Suppressor macrophage treated with lipopolysaccharide for 1 hour (primary cell): ENCODE measurements around the gene MLLT1.

ENCODE experiments used
- DNase-seq, 3 donors: peaks; one replicate each; pipeline ENCODE4 v3.0.0-alpha.2; 2020 to 2022

Gene MLLT1

DNA sequence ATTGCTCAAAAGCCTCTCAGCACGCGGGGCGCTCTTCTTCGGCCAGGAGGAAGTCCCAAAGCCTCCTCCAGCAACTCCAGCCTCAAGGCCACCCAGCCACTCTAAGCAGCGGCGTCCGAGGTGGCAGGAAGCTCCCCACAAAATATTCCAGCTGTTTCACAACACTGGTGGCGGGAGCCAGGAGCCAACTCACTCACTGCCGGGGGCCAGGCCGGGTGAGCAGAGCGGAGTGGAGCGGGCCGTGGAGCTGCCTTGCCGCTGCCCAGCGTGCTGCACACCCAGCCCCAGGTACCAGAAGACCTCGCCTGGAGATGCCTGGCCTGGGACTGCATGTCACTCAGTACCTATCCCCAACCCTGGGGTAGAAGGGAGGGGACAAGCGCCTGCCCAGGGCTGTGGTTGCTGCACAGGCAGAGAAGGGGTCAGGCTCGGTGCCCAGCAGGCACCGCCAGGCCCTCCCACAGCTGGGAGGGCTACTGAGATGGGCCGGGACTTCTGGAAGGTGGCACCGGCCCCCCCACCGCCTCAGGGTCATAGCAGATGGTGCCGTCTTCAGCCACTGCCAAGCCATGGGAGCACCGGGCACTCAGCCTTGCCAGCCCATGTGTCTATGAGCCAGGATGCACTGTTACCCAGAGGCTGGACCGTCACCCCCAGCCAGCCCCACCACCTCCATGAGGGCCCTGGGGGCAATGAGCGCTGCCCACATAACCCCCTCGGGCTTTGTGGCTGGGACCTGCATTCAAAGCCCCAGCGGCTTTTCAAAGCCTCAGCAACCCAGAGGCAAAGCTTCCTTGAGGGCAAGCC lies 59.2 kb downstream of the MLLT1 start:
- no peak for DNase-seq

DNA sequence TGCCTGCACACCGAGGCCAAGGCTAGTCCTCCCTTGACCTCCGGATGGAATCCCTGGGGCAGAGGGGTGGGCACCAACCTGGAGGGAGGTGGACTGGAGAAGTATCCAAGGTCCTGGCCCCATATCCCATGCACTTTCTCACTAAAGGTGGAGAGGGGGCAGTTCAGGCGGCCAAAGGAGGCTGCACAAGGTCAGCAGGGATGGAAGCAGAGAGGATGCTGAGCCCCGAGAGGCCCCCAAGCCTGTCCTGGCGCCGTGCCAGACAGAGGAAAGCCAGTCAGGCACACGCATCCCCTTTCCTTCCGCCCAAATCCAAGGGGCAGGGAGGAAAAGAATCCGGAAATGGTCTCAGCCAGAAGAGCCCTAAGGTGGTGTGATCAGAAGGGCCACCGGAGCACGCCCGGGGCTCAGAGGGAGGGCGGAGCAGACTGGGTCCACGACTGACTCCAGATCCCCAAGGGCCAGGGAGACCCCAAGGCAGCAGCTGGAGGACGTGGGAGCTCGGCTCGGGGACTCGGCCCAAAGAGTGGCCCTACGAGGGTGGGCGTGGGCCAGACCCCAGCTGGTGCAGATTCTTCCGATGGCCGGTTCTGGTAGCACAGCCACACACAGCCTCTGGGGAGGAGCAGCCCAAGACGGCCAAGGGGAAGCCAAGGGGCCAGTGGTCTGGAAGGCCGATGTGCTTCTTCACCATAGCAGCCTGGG lies 60.0 kb downstream of the MLLT1 start:
- no peak for DNase-seq

DNA sequence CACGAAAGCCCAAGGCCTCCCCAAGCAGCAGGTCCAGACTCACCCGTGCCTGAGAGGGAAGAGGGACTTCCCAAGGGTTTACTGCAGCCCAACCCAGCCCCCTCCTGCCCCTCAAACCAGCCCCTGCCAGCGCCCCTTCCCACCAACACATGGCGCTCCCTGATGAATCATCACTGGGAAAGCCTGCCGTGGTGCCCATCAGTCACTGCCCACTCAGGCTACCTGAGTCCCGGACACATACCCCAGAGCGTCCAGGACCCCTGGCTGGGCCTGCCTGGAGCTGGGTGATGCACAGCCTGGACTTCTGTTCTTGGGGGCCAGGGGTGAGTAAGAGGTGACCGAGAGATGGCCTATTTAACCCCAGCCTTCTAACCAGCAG lies 60.6 kb downstream of the MLLT1 start:
- no peak for DNase-seq

DNA sequence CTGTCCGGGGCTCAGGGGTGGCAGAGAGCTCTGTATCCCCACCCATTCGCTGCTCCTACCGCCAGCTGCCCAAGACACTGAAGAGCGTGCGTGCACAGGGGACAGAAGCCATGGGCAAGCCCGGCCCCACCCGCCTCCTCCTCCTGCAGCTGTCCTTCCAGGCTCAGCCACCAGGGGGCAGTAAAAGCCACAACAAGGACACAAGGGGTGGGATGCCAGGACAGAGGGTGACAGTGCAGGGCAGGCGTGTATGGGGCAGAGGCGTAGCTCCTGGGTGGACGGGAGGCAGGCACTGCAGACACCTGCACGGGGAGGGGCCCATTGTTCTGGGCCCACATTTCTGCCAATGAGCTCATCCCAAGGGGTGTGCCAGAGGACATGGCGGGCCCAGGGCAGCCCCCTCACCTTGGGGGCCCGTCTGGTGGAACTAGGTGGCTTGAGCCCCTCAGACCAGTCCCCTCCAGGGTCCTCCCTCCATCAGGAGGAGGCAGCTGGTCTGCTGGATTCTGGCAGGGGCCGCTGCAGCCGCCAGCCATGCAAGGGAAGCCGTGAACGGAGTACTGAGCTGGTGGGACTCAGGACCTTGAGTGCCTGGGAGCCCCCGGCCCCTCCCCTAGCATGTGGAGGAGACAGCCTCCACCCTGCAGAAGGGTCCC lies 61.2 kb downstream of the MLLT1 start:
- DNase-seq: peak; percentile 84 to 90 (median 87)

DNA sequence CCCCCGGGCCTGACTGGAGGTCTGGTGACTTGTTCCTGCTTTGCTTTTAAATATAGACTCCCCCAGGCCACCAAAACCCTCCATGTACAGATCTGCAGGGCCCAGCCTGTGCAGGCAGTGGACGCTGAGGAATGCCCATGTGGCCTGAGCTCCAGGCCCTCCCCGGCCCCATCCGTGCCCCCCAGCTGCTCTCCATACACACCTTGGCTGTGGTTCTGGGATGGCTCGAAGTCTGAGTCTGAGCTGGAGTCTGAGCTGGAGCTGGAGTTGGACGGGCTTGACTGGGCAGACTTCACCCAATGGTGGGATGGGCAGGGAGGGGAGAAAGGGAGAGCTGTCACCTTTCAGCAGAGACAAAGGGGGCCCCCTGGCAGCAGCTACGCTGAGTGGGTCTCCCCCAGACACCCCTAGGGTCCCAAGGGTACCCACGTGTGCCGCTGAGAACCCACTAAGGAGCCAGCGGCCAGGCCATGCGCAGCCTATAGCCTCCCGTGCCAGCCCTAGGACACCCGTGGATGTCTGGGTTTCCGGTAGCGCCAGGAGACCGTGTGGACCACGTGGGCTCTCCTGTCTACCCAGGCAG lies 61.9 kb downstream of the MLLT1 start:
- no peak for DNase-seq

DNA sequence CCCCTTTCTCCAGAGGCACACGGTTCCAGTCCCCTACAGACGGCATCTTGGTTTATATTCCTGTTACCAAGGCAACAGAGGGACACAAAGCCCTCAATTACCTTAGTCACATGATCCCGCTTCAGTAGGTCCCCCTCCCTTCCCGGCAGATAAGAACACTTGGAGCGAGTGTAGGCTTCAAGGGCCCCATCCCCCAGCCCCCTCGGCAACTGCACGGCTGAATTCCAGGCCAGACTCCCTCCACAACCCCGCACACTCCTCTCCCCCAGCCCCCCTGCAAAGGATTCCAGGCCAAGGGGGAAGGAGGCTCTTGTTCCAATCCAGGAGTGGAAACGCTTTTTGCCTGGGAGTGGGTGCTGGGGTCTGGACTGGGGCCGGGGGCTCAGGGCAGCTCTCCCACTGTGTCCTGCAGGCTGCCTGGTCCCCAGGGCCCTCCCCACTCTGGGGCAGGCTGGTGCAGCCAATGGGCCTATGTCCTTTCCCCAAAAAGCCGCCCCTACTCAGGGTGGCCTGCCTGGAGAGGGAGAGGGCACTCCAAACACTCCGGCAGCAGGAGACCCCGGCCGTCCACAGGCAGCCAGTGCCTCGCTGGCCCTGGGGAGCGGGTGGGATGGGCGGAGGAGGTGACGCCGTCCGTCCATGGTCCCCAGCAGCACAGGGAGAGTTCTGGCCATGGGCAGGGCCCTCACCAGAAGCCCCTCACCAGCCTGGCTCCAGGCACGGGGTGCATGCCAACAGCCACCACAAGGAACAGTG lies 62.6 kb downstream of the MLLT1 start:
- no peak for DNase-seq

DNA sequence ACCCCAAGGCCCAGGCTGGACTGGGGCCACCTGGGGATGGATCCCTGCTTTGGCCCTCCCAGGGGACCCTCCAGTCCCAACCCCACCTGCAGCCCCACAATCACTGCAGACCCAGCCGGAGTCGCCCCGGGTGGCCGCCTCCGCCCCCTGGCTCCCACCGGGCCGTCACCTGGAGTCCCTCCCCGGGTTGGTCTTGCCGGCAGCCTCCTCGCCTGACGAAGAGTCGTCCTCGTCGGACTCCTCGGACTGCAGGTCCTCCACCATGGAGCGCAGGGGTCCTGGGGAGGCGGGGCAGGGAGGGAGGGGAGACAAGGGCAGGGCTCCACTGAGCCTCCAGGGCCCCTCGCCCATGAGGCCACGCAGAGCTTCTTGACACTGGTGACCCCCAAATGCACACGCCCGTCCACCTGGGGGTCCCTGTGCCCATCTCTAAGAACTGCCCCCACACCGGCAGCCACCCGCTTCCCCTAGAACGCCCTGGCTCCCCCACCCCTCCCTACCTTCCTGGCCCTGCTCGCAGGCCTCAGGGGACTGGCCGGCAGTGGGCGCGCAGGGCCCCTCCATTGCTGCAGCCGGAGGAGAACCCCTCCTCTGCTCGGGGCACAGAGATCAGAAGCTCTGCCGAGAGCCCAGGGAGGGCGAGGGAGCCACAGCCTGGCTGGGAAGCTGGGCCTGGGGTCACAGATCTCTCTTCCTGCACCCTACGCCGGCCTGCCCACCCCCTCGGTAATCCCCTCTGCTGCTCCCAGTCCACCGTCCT lies 63.4 kb downstream of the MLLT1 start:
- no peak for DNase-seq

DNA sequence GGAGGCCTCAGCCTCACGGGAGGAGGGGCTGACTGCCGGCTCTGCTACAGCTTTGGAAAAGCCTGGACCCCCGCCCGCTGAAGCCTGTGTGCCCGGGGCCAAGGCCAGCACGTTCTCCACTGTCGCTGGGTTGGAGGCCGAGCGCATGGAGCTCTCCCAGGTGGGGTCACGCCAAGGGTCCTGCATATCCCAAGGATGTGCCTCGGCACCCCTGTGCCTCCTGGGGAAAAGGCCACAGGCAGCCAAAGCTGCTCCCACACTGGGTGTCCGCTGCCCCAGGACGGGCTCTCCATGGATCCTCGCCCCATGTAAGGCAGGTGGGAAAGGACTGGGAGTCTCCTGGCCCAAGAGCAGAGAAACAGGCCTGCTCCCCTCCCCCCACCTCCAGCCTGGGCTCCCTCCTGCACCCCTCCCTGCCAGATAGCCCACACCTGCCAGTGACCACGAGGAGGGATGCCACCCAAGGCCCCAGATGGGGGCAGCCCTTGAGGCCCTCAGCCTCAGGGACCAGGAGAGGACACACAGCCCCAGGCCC lies 64.0 kb downstream of the MLLT1 start:
- no peak for DNase-seq

DNA sequence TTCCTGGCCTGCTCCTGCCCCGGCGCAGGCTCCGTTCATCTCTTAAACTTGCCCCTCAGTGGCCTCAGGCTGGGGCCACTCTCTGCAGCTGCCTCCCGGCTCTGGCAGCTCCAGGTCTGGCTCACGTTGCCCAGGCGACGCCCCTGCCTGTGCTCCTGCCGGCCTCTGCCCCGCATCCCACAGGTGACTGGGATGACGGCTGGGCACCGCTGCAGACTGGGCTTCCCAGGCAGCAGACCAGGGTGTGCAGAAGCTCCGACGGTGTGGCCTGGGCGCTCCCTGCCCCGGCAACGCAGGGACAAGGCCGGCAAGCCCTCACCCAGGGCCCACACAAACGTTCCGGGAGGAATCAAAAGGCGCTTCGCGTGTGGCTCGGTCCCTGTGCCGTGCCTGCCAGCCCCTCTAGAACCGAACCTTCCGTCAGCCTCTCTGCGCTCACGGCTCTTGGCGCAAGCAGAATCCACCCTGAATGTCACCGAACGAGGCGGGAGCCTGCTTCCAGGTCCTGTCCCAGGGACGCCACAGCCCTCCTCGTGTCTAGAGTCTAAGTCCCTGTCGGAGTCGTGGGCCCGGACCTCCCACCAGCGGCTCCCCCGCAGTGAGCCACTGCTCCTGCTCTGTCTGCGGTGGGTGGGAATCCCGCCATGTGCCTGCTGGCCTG lies 64.8 kb downstream of the MLLT1 start:
- no peak for DNase-seq

DNA sequence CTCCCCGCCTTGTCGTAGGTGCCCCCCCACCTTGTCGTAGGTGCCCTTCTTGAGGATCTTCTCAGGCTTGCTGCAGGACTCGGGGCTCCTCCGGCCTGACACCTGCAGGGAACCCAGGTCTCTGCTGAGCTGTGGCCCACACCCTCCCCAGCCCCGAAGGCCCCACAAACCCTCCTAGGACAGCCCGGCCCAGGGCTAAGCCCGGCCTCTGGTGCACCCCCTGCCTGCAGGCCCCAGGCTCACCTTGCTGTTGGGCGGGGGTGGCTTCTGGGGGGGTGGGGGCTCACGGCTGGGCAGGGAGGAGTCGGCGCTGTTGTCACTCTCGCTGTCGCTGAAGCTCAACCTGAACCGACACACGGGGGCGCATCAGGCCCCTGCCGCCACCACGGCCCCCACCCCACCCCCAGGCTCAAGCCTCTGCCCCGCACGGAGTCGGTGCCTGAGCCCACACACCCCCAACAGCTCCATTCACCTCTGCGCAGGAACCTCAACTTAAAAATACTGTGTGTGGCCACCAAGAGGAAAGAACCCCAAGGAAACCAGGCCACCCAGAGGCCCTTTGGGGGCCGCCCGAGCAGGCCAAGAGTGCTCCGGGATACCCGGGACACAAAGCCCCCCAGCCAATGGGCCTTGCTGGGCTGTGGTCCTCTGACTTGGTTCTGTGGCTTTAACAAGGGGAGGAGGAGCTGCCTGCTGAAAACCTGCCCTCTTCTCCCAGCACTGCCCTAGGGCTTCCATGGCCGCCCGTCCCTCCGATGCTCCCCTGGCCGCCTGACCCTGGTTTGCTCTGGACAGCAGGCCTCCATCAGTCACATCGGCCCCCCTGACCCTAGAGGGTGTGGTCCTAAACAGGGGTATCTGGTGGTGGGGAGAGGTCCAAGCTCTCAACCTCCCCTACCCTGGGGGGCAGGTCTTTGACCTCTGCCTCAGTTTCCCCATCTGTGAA lies 65.8 kb downstream of the MLLT1 start:
- no peak for DNase-seq

DNA sequence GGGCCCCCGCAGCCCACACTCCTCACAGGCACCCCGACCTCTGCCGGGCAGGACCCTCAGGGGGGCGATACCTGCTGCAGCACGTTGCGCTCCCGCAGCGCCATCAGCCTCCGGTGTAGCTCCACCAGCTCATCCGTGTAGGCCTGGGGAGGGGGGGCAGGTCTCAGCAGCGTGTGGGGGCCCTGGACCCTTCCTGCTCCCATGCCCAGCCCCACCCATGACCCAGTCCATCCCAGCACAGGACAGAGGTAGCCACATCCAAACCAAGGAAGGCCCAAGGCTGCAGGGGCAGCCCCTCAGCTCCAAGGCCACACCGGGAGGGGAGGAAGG lies 66.5 kb downstream of the MLLT1 start:
- DNase-seq: no peak

DNA sequence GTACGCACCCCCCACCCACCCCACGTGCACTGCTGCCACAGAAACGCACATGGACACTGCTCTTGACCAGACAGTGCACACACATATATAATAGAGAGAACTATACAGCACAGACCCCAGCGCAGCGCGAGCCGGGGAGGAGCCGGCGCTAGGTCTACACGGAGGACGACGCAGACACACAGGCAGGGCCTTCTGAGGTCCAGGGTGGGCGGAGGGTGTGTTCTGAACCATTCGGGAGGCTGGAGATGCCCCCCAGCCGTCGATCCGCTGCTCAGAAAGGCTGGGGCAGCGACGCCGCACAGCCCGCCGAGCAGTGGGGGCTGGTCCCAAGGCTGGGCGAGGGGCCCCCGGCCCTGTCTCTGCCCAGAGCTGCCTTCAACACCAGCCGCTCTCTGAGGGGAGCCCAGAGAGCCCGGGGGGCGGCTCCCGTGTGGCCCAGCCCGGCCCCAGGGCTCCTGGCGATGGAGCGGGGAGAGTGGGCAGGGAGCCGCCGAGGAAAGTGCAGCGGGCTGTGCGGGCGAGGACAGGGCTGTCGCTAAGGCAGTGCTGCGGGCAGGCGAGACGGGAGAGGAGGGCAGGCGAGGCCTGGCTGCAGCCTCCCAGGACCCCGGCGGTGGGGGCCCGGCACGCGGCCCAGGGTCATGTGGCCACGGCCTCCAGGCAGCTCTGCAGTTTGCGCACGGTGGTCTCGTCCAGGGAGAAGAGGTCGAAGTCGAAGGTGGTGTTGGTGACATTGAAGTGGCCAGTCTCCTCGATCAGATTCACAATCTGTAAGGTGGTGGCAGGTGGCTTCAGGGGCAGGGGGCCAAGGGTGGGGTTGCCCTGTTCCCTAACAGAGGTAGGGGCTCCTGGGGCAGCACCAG lies 67.1 kb downstream of the MLLT1 start:
- DNase-seq: no peak

DNA sequence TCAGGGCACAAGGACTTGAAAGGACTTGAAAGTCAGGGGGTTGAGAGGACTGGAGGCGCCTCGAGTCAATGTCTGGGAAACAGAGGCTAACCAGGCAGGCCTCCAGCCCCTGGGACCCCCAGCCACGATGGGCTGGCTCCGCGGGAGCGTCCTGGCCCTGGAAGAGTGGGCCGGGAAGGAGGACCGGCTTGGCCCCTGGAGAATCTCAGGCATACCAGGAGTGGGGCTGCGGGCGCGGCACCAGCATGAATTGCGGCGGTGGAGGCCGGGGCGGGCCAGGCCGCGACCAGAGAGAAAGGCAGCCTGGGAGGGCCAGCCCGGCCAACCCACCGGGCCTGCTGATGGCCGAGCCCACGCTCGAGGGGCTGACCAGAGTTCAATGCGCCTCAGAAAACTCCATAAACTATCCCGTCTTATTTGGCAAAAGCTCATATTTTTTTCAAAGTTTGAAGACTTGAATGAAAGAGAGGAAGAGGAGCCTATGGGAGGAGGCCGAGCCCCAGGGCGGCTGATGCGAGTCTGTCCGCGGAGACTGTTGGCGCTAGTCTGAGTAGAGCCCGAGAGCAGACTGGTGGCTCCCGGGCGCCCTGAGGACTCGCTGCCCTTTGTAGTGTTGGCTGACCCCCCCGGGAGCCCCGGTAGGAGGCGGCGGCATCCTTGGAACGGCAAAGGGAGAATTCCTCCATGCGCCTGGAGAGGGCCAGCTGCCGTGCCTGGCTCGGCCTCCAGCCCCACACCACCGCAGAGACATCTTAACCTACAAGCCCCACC lies 68.0 kb downstream of the MLLT1 start:
- no peak for DNase-seq

DNA sequence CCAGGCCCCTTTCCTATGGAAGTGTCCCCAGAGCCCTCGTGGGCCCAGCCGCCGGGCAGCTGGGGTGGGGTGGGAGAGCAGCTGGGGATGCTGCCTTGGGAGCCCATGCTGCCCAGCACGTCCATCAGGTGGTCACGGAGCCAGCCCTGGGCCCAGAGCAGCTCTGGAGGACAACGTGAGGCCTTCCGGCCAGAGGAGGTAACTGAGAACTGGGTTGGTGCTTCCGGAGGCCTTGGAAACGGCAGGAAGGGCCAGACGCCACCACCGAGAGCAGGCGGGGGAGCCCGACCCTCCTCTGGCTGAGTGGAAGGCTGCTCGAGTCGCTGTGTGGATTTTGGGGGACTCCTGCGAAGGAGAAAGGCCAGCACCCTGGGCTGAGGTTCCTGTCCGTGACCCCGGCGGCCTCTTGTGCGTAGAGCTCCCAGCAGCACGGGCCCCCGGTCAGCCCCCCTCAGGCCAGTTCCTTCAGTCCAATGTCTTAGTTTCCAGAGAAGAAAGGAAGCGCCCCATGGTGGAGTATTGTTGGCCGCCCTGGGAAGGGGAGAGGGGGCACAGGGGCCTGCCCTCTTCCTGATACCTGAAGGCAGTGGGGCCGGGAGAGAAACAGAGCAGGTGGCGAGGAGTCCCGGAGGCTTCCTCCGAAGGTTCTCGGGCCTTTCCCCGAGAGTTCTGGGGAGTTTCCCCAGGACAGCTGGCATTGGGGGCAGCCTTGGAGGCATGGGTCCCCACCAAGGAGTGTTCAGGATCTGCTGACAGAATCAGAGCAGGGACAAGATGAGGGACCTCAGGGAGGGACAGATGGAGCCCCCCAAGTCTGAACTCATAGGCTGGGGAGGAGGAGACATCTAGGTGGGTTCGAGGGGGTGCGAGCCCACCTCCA lies 68.8 kb downstream of the MLLT1 start:
- DNase-seq: no peak

DNA sequence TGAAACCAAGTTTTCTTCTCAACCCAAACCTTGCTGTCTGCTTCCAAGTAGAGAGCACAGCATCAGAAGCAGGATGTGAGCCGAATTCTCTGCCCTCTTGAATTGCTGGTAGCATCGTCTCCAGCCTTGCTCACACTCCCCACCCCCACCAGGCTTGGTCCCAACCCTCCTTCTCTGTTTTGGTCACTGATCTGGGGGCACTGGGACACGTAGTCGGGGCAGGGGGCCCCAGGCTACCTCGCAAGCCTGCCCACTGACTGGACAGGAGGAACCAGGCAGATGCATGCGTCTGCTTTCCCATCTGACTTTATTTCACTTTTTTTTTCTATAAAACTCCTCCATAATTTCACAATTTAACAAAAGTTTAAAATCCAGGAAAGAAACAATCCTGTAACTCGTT lies 69.7 kb downstream of the MLLT1 start:
- DNase-seq: no peak

DNA sequence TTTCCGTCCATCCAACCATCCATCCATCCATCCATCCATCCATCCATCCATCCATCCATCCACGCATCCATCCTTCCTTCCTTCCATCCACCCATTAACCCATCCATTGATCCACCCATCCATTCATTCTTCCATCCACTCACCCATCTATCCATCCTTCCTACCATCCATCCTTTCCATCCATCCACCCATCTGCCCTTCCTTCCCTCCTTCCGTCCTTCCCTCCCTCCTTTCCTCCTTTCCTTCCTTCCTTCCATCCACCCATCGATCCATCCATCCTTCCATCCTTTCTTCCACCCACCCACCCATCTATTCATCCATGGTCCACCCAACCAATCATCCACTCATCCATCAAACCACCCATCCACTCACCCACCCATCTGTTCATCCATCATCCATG lies 70.1 kb downstream of the MLLT1 start:
- no peak for DNase-seq

DNA sequence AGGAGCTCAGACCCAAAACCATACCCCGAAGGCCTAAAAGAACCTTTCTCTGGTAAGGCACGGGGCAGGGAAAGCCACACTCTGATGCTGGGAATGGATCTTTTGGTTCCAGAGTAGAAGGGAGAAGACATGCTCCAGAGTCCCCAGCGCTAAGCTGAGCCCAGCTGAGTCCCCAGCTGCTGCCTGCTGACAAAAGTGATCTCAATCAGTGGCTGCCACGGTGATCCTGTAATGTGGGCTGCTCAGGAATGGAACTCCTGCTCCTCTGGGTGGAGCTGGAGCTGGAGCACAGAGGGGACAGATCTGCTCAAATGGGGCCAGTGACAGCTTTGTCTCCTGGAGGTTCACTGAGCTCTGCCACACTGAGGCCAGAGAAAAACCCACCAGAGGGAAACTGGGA lies 70.5 kb downstream of the MLLT1 start:
- DNase-seq: no peak
